H1 (cell line): Measurements from ENCODE around the gene MAB21L3. TPM values are rescaled to one million over a fixed set of nuclear protein-coding genes. Genes with fewer than 3 reads are reported as not detected.

Source experiments
- CTCF ChIA-PET: fragments of 300-600 bp; sonication (Branson Sonifier 250); formaldehyde crosslinking; loops from one replicate; lab custom pipeline; 2021; ENCODE audit not compliant: partially characterized antibody; lab: Charles Lee
- POLR2A ChIA-PET: fragments of 300-600 bp; sonication (Branson Sonifier 250); formaldehyde crosslinking; loops from one replicate; lab custom pipeline; 2021; ENCODE audit warnings: inconsistent platforms; ENCODE audit not compliant: partially characterized antibody; lab: Charles Lee
- DNase-seq, 2 experiments: peaks; one replicate each; pipeline versions ENCODE4 v3.0.0 to v3.0.0-alpha.2; 2010 to 2022; ENCODE audit warnings: low spot score in 2 of 2, low read depth in 1 of 2, mixed read lengths in 1 of 2
- FAIRE-seq: peaks from 2 replicates; lab custom pipeline; 2011; peaks lifted over from hg19 to GRCh38; lab: Jason Lieb, UNC
- H2AFZ ChIP-seq: 2 replicates; pipeline ENCODE4 v1.8.1; 2012; ENCODE audit warnings: low read length, inconsistent platforms
- H2AK5ac ChIP-seq: 2 replicates; pipeline ENCODE4 v1.6.1; 2013; ENCODE audit warnings: low read depth, low read length
- H2BK120ac ChIP-seq: replicated peaks from 2 replicates; pipeline ENCODE3; 2013; ENCODE audit warnings: low read depth, low read length, inconsistent platforms
- H2BK12ac ChIP-seq: 2 replicates; pipeline ENCODE4 v1.6.1; 2013; ENCODE audit warnings: low read depth, low read length
- H2BK15ac ChIP-seq: 2 replicates; pipeline ENCODE4 v1.6.1; 2013; ENCODE audit warnings: low read length
- H2BK20ac ChIP-seq: 2 replicates; pipeline ENCODE4 v1.6.1; 2013; ENCODE audit warnings: low read length
- H2BK5ac ChIP-seq: 2 replicates; pipeline ENCODE4 v1.6.1; 2013; ENCODE audit warnings: low read depth, low read length
- H3K14ac ChIP-seq: 2 replicates; pipeline ENCODE4 v1.6.1; 2013; ENCODE audit warnings: inconsistent platforms; ENCODE audit not compliant: insufficient read length
- H3K18ac ChIP-seq: 2 replicates; pipeline ENCODE4 v1.6.1; 2013; ENCODE audit warnings: low read length; ENCODE audit errors: extremely low read depth
- H3K23ac ChIP-seq: 2 replicates; pipeline ENCODE4 v1.6.1; 2013; ENCODE audit warnings: inconsistent platforms; ENCODE audit not compliant: insufficient read length
- H3K23me2 ChIP-seq: 2 replicates; pipeline ENCODE4 v1.6.1; 2013; ENCODE audit warnings: low read depth, low read length
- H3K27ac ChIP-seq: 2 replicates; pipeline ENCODE4 v1.6.1; 2011; ENCODE audit warnings: low read depth, low read length, inconsistent platforms
- H3K27me3 ChIP-seq, 4 experiments: replicated peaks in 1 of 4; 1 replicate in 1 of 4; 2 replicates in 3 of 4; pipeline versions ENCODE4 v1.6.1 to v1.8.1; 2011 to 2013; ENCODE audit warnings: low read length in 3 of 4, mild to moderate bottlenecking in 3 of 4, inconsistent platforms in 2 of 4, mixed read lengths in 2 of 4, moderate library complexity in 1 of 4; ENCODE audit not compliant: control insufficient read depth in 3 of 4, insufficient read depth in 3 of 4; ENCODE audit errors: extremely low read depth in 1 of 4
- H3K36me3 ChIP-seq, 4 experiments: 2 replicates each; pipeline versions ENCODE4 v1.6.1 to v1.8.1; 2011 to 2013; ENCODE audit warnings: mild to moderate bottlenecking in 4 of 4, low read length in 3 of 4, moderate library complexity in 2 of 4, control low read depth in 1 of 4, inconsistent platforms in 1 of 4; ENCODE audit not compliant: insufficient read depth in 4 of 4, control insufficient read depth in 2 of 4
- H3K4ac ChIP-seq: replicated peaks from 2 replicates; pipeline ENCODE3; 2013; ENCODE audit warnings: low read length, low read depth, mixed read lengths, inconsistent platforms; ENCODE audit not compliant: insufficient read length
- H3K4me1 ChIP-seq, 4 experiments: replicated peaks in 1 of 4; 1 replicate in 1 of 4; 2 replicates in 3 of 4; pipeline versions ENCODE4 v1.6.1 to v1.8.1; 2011 to 2013; ENCODE audit warnings: low read length in 3 of 4, inconsistent platforms in 2 of 4, mixed read lengths in 1 of 4; ENCODE audit not compliant: insufficient read depth in 4 of 4, control insufficient read depth in 3 of 4
- H3K4me2 ChIP-seq, 2 experiments: 2 replicates each; pipeline versions ENCODE4 v1.6.1 to v1.8.1; 2011 to 2013; ENCODE audit warnings: low read depth in 2 of 2, low read length in 2 of 2, control low read depth in 1 of 2, inconsistent platforms in 1 of 2, mild to moderate bottlenecking in 1 of 2; ENCODE audit not compliant: insufficient read depth in 1 of 2
- H3K4me3 ChIP-seq, 4 experiments: fragments of 200-600, 300-600 bp in 1 of 4; sonication (generic), shearing (Covaris generic), sonication (Bioruptor Twin) in 1 of 4; 2 replicates each; pipeline versions ENCODE4 v1.5.1 to v1.8.1; 2011 to 2016; ENCODE audit warnings: low read length in 4 of 4, low read depth in 3 of 4, control low read depth in 2 of 4, inconsistent platforms in 2 of 4, mild to moderate bottlenecking in 2 of 4, mixed read lengths in 1 of 4, moderate library complexity in 1 of 4; ENCODE audit not compliant: insufficient read depth in 2 of 4; ENCODE audit errors: extremely low read depth in 1 of 4
- H3K56ac ChIP-seq: replicated peaks from 2 replicates; pipeline ENCODE3; 2013; ENCODE audit warnings: low read depth, mild to moderate bottlenecking, mixed read lengths, low read length, inconsistent platforms; ENCODE audit not compliant: insufficient read length
- H3K79me1 ChIP-seq: 2 replicates; pipeline ENCODE4 v1.6.1; 2013; ENCODE audit warnings: low read depth, low read length, control low read depth
- H3K79me2 ChIP-seq, 2 experiments: 2 replicates each; pipeline versions ENCODE4 v1.6.1 to v1.8.1; 2012 to 2013; ENCODE audit warnings: low read length in 2 of 2, mild to moderate bottlenecking in 2 of 2, inconsistent platforms in 1 of 2; ENCODE audit not compliant: insufficient read depth in 2 of 2, control insufficient read depth in 1 of 2
- H3K9ac ChIP-seq, 4 experiments: replicated peaks in 1 of 4; 1 replicate in 1 of 4; 2 replicates in 3 of 4; pipeline versions ENCODE4 v1.6.1 to v1.8.1; 2011 to 2013; ENCODE audit warnings: low read depth in 3 of 4, low read length in 3 of 4, control low read depth in 2 of 4, mild to moderate bottlenecking in 2 of 4, moderate library complexity in 2 of 4, inconsistent platforms in 1 of 4; ENCODE audit errors: extremely low read depth in 1 of 4
- H3K9me3 ChIP-seq, 2 experiments: 2 replicates each; pipeline versions ENCODE4 v1.6.1 to v1.8.1; 2012 to 2013; ENCODE audit warnings: mild to moderate bottlenecking in 2 of 2, moderate library complexity in 2 of 2, control low read depth in 1 of 2, inconsistent platforms in 1 of 2, low read depth in 1 of 2, low read length in 1 of 2, mixed read lengths in 1 of 2; ENCODE audit not compliant: insufficient read depth in 2 of 2
- H4K20me1 ChIP-seq, 2 experiments: replicated peaks in 1 of 2; 2 replicates each; pipeline versions ENCODE3 to v1.8.1; 2011 to 2013; ENCODE audit warnings: inconsistent platforms in 2 of 2, low read length in 2 of 2, mild to moderate bottlenecking in 1 of 2; ENCODE audit not compliant: insufficient read depth in 2 of 2, control insufficient read depth in 1 of 2
- H4K5ac ChIP-seq: 2 replicates; pipeline ENCODE4 v1.6.1; 2013; ENCODE audit warnings: low read length, low read depth, mixed read lengths, inconsistent platforms; ENCODE audit not compliant: insufficient read length
- H4K8ac ChIP-seq: 2 replicates; pipeline ENCODE4 v1.8.0; 2013; ENCODE audit warnings: mild to moderate bottlenecking, moderate library complexity, low read length, inconsistent platforms; ENCODE audit not compliant: insufficient read depth; ENCODE audit errors: extremely low read depth
- H4K91ac ChIP-seq: replicated peaks from 2 replicates; pipeline ENCODE3; 2013; ENCODE audit warnings: low read length, mixed read lengths, inconsistent platforms; ENCODE audit not compliant: insufficient read length
- KDM4A ChIP-seq: IDR thresholded peaks from one replicate; pipeline ENCODE4 v1.7.1; 2012; ENCODE audit warnings: low read depth, mild to moderate bottlenecking, moderate library complexity, low read length, inconsistent platforms; ENCODE audit not compliant: severe bottlenecking
- TBP ChIP-seq: IDR thresholded peaks from 2 replicates; pipeline ENCODE4 v1.6.1; 2011; ENCODE audit warnings: low read depth, low read length, improper control_type of control experiment
- WGBS, 2 experiments: shearing (Covaris generic) in 1 of 2; methylation state at CpG; one replicate each; pipeline versions ENCODE4 v1.1.6 to v1.1.7; 2013 to 2015; ENCODE audit warnings: low lambda C conversion rate in 2 of 2, mixed read lengths in 2 of 2, inconsistent platforms in 1 of 2, low coverage in 1 of 2, missing lambda C conversion rate in 1 of 2; ENCODE audit not compliant: insufficient replicate concordance in 2 of 2, insufficient coverage in 1 of 2, insufficient read length in 1 of 2; ENCODE audit errors: extremely low coverage in 1 of 2, missing lambda C conversion rate in 1 of 2; 5-methylcytosine and 5-hydroxymethylcytosine counted together
- polyA plus RNA-seq, 7 experiments: library from polyadenylated mRNA; depleted of rRNA in 3 of 7; stranded (reverse) in 5 of 7; unstranded in 2 of 7; fragments of >200 nt in 5 of 7; fragments of 200-250 nt in 2 of 7; gene quantifications; 1 replicate in 5 of 7; 2 replicates in 1 of 7; 4 replicates in 1 of 7; pipeline versions ENCODE4 v1.2.1 to v1.2.3, GENCODE V29; 2011 to 2013; ENCODE audit warnings: missing spikeins in 2 of 7, mixed read lengths in 2 of 7
- total RNA-seq: library from RNA; stranded (reverse); fragmentation: NEBNext Ultra II Directional; extraction: Animal tissue kit (Norgen Biotek cat#: 25700); gene quantifications from 2 replicates; pipeline ENCODE4 v1.2.1, GENCODE V29; 2021

The MAB21L3 gene
- total and polyA plus RNA-seq, 2 of the 8 experiments (the other 6 are each of a cell fraction or from before 2014, with no cell fraction given) = not detected

- no peak for TF ChIP-seq KDM4A
- no peak for TF ChIP-seq TBP
- H2BK15ac ChIP-seq = no peak overlapping the region
- POLR2A ChIA-PET = no interaction called here
Measured at GRCh38 chr1:116122955-116123757, 12.0 kb downstream of the MAB21L3 start.

More at GRCh38 chr1:116122955-116123757, 12.0 kb downstream of the MAB21L3 start:
- Histone ChIP-seq H3K36me3 (no peaks in the 10 kb centered on the region), H4K5ac (no peak overlapping the region), H3K23ac (no peak overlapping the region), H3K9ac (no peak overlapping the region), H3K18ac (no peak overlapping the region), H2AK5ac (no peak overlapping the region), H2AFZ (no peak overlapping the region), H3K27ac (no peak overlapping the region), H4K8ac (no peak overlapping the region), H3K23me2 (no peaks in the 10 kb centered on the region), H3K79me2 (no peaks in the 10 kb centered on the region), H3K4me2 (no peak overlapping the region), H3K27me3 (no peaks in the 10 kb centered on the region), H3K4me3 (no peak overlapping the region), H2BK120ac (no peak overlapping the region), H3K79me1 (no peaks in the 10 kb centered on the region), H3K9me3 (no peaks in the 10 kb centered on the region), H2BK12ac (no peak overlapping the region), H3K4ac (no peak overlapping the region), H4K91ac (no peak overlapping the region), H3K56ac (no peak overlapping the region), H3K14ac (no peak overlapping the region), H2BK20ac (no peak overlapping the region), H4K20me1 (no peaks in the 10 kb centered on the region), H2BK5ac (no peak overlapping the region), H3K4me1 (no peaks in the 10 kb centered on the region)
- FAIRE-seq (no peak), DNase-seq (no peak)
- CTCF ChIA-PET = interaction anchor here (0.6 to 7.9 kb wide), 6 partner anchors 10 to 362 kb away, joined by 3 to 36 read pairs (median 3); no protein-coding TSS in a partner anchor
- 88% methylated on average over 8 of the region's 8 CpGs; no CpG with 5 or more reads in 1 of the 2 experiments for WGBS, 2 experiments
